Right lobe of liver (tissue), 4 donors: ENCODE results near the gene MTM1.

ENCODE experiments used
- POLR2A ChIP-seq: fragments of 450-650 bp; IDR thresholded peaks from one replicate; pipeline ENCODE4 v1.6.1; 2017; ENCODE audit warnings: antibody characterized with exemption, mild to moderate bottlenecking
- TF ChIP-seq, protein P1 (sequence below), 4 donors: fragments of 200-600 bp in 3 of 4; fragments of 450-650 bp in 1 of 4; IDR thresholded peaks; one replicate each; pipeline versions ENCODE4 v1.5.1 to v1.8.0; 2016 to 2022; ENCODE audit warnings: antibody characterized with exemption in 4 of 4, mild to moderate bottlenecking in 2 of 4
- donor health status: DM: no; HTN: no; CAD: no.
- donor health status: DM: no; HTN: no; CAD: no.
- donor health status: DM: no; HTN: yes; CAD: no.

DNA sequence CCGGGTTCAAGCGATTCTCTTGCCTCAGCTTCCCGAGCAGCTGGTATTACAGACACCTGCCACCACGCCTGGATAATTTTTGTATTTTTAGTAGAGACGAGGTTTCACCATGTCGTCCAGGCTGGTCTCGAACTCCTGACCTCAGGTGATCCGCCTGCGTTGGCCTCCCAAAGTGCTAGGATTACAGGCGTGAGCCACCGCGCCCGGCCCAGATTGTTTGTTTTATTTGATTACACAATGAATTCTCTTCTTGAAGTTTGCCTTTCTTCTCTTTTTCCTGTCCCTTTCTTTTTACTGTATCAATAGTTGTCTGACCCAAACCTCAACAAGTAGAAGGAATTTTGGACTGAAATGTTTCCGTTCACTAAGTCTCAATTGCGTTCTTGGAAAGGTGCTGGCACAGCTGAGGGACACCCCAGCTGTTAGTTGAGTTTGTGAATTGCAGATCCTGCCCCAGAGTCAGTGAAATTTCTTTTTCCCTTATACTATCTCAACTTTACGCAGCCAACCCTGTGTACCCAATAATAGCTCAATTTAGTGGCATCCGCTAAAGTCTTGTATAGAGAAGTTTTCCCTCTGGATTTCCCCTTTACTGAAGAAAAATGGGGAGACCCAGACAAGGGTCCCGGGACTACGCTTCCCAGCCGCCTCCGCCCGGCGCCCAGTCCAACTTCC, 639 bp upstream of the MTM1 start:
- TF ChIP-seq, protein P1, sequence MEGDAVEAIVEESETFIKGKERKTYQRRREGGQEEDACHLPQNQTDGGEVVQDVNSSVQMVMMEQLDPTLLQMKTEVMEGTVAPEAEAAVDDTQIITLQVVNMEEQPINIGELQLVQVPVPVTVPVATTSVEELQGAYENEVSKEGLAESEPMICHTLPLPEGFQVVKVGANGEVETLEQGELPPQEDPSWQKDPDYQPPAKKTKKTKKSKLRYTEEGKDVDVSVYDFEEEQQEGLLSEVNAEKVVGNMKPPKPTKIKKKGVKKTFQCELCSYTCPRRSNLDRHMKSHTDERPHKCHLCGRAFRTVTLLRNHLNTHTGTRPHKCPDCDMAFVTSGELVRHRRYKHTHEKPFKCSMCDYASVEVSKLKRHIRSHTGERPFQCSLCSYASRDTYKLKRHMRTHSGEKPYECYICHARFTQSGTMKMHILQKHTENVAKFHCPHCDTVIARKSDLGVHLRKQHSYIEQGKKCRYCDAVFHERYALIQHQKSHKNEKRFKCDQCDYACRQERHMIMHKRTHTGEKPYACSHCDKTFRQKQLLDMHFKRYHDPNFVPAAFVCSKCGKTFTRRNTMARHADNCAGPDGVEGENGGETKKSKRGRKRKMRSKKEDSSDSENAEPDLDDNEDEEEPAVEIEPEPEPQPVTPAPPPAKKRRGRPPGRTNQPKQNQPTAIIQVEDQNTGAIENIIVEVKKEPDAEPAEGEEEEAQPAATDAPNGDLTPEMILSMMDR (IDR thresholded peaks at IDR 0.05) = no peak
- no peak for TF ChIP-seq POLR2A
